A673 (cell line): Measurements from ENCODE around the gene HIC2.
"Not testable (repeated sequence)": the region's sequence is repeated elsewhere in the genome, so short reads cannot be mapped to it uniquely, and the experiment has no call there.

ENCODE experiments used
- CTCF ChIP-seq: fragments of 300-800, 200-600 bp; sonication (generic); conservative IDR thresholded peaks from 2 replicates; pipeline ENCODE4 v1.5.1; 2017; ENCODE audit warnings: low read depth, mild to moderate bottlenecking, antibody characterized with exemption, low read length, moderate library complexity, mixed read lengths
- EZH2 ChIP-seq: fragments of 200-600 bp; sonication (generic); IDR thresholded peaks from 2 replicates; pipeline ENCODE4 v1.6.1; 2017; ENCODE audit warnings: borderline replicate concordance, low read depth, mild to moderate bottlenecking, mixed read lengths, antibody characterized with exemption, low read length; ENCODE audit not compliant: poor library complexity, severe bottlenecking

GRCh38 chr22:21402763-21403314 lies 14.3 kb upstream of the HIC2 start:
- not testable (repeated sequence) for TF ChIP-seq CTCF, EZH2
